ENCODE measurements around the gene MMP2. TPM values are rescaled to one million over a fixed set of nuclear protein-coding genes. Genes with fewer than 3 reads are reported as not detected.
A peak's percentile ranks its signal among the peaks of the same experiment; 100 is the strongest.

Gene MMP2
- 100 to 1,000 TPM in 3 of 4 donors, 10 to 100 TPM in 1; 52.2 to 214 (median 123) TPM for total RNA-seq

- TF ChIP-seq CTCF (IDR thresholded peaks at IDR 0.05) (no peak), POLR2A (IDR thresholded peaks at IDR 0.05) (no peak)
- H3K9me3 ChIP-seq: no peaks in the 10 kb centered on the region
- peak in 2 of 3 donors; percentile 18 to 70 for DNase-seq
- H3K36me3 ChIP-seq: no peaks in the 10 kb centered on the region
- peak within 1 kb of the TSS; percentile 35 to 59 (median 45) for H3K4me3 ChIP-seq
- peak within 1 kb of the TSS; percentile 72 to 94 (median 80) for H3K27ac ChIP-seq
- no peaks in the 10 kb centered on the region for H3K27me3 ChIP-seq
- peaks cover 0 to 5% (median 0%) of the 10 kb centered on the region in 4 donors for H3K4me1 ChIP-seq
Measured at GRCh38 chr16:55478827-55479429, at the start of gene MMP2. Gene MMP2, plus strand, starts transcription at chr16:55479198. Its CDS starts 282 bp downstream, at chr16:55479480.

- H3K36me3 ChIP-seq: no peaks in the 10 kb centered on the region
- no peaks in the 10 kb centered on the region for H3K9me3 ChIP-seq
- no peak for TF ChIP-seq POLR2A (IDR thresholded peaks at IDR 0.05)
- no peaks in the 10 kb centered on the region for H3K4me1 ChIP-seq
- H3K27ac ChIP-seq: no peak overlapping the region
- DNase-seq: no peak
- H3K4me3 ChIP-seq: no peak overlapping the region
- no peaks in the 10 kb centered on the region for H3K27me3 ChIP-seq
Measured at GRCh38 chr16:55433030-55433429, 46.0 kb upstream of the MMP2 start.

- Histone ChIP-seq H3K27ac (no peak overlapping the region), H3K36me3 (no peaks in the 10 kb centered on the region), H3K9me3 (no peaks in the 10 kb centered on the region), H3K4me3 (no peak overlapping the region), H3K27me3 (no peaks in the 10 kb centered on the region), H3K4me1 (no peaks in the 10 kb centered on the region)
- no peak for DNase-seq
- TF ChIP-seq POLR2A (IDR thresholded peaks at IDR 0.05) (no peak), CTCF (IDR thresholded peaks at IDR 0.05) (no peak)
Measured at GRCh38 chr16:55433535-55433934, 45.5 kb upstream of the MMP2 start.

GRCh38 chr16:55434000-55434399 lies 45.0 kb upstream of the MMP2 start:
- DNase-seq: no peak
- Histone ChIP-seq H3K36me3 (no peaks in the 10 kb centered on the region), H3K4me3 (no peak overlapping the region), H3K27ac (no peak overlapping the region), H3K27me3 (no peaks in the 10 kb centered on the region), H3K4me1 (no peaks in the 10 kb centered on the region), H3K9me3 (no peaks in the 10 kb centered on the region)
- no peak for TF ChIP-seq POLR2A (IDR thresholded peaks at IDR 0.05)
- no peak for TF ChIP-seq CTCF (IDR thresholded peaks at IDR 0.05)

GRCh38 chr16:55435387-55435786 lies 43.6 kb upstream of the MMP2 start:
- Histone ChIP-seq H3K27me3 (no peaks in the 10 kb centered on the region), H3K4me1 (no peaks in the 10 kb centered on the region), H3K27ac (no peak overlapping the region), H3K9me3 (no peaks in the 10 kb centered on the region), H3K4me3 (no peak overlapping the region), H3K36me3 (no peaks in the 10 kb centered on the region)
- no peak for DNase-seq
- TF ChIP-seq CTCF (IDR thresholded peaks at IDR 0.05): no peak
- no peak for TF ChIP-seq POLR2A (IDR thresholded peaks at IDR 0.05)

- TF ChIP-seq POLR2A (IDR thresholded peaks at IDR 0.05) (no peak), CTCF (IDR thresholded peaks at IDR 0.05) (no peak)
- no peak overlapping the region for H3K4me3 ChIP-seq
- no peaks in the 10 kb centered on the region for H3K4me1 ChIP-seq
- H3K9me3 ChIP-seq: no peaks in the 10 kb centered on the region
- no peak for DNase-seq
- H3K27ac ChIP-seq: no peak overlapping the region
- no peaks in the 10 kb centered on the region for H3K27me3 ChIP-seq
- no peaks in the 10 kb centered on the region for H3K36me3 ChIP-seq
Measured at GRCh38 chr16:55436587-55436986, 42.4 kb upstream of the MMP2 start.

Data from Peyer's patch (tissue), 4 donors.